PC-3 (cell line): Measurements from ENCODE around the gene NEDD9. TPM values are rescaled to one million over a fixed set of nuclear protein-coding genes. Genes with fewer than 3 reads are reported as not detected.

Source experiments
- ATAC-seq: fragments of 200-7000 bp; cut with Tn5 transposase; 2 replicates; pipeline ENCODE4 v1.9.1; 2020; ENCODE audit warnings: mild to moderate bottlenecking, moderate library complexity
- BruUV-seq: library from RNA; stranded (reverse); fragments of 400-500 nt; replicated peaks from 2 replicates; lab custom pipeline; 2021; lab: Mats Ljungman, UMichigan
- CTCF ChIA-PET: fragments of 300-600 bp; sonication (Branson Sonifier 250); formaldehyde crosslinking; loops from one replicate; lab custom pipeline; 2022; ENCODE audit warnings: antibody characterized with exemption; lab: Charles Lee
- POLR2A ChIA-PET: fragments of 300-600 bp; sonication (Branson Sonifier 250); formaldehyde crosslinking; loops from one replicate; lab custom pipeline; 2022; ENCODE audit warnings: antibody characterized with exemption; ENCODE audit not compliant: unreplicated experiment; lab: Charles Lee
- DNase-seq: peaks from one replicate; pipeline ENCODE4 v3.0.0-alpha.2; 2015
- H2AFZ ChIP-seq: fragments of 300-600 bp; sonication (generic); 2 replicates; pipeline ENCODE4 v1.6.0; 2016; ENCODE audit warnings: antibody characterized with exemption, low read length
- H3F3A ChIP-seq: fragments of 300-600 bp; sonication (generic); one replicate; pipeline ENCODE4 v1.6.0; 2017; ENCODE audit warnings: antibody characterized with exemption, low read length, control low read depth, mild to moderate bottlenecking; ENCODE audit not compliant: unreplicated experiment
- H3K27ac ChIP-seq: fragments of 300-600 bp; sonication (generic); 2 replicates; pipeline ENCODE4 v1.5.1; 2016; ENCODE audit warnings: mild to moderate bottlenecking, low read length
- H3K27me3 ChIP-seq: fragments of 300-600 bp; sonication (generic); 2 replicates; pipeline ENCODE4 v1.6.1; 2016; ENCODE audit warnings: low read length, mixed read lengths
- H3K36me3 ChIP-seq: fragments of 300-600 bp; sonication (generic); 2 replicates; pipeline ENCODE4 v1.6.1; 2016; ENCODE audit warnings: low read depth, mixed run types, low read length, mixed read lengths
- H3K4me1 ChIP-seq: fragments of 300-600 bp; sonication (generic); 2 replicates; pipeline ENCODE4 v1.5.1; 2016; ENCODE audit warnings: low read length; ENCODE audit not compliant: insufficient read depth
- H3K4me2 ChIP-seq: fragments of 300-600 bp; sonication (generic); 2 replicates; pipeline ENCODE4 v1.6.0; 2016; ENCODE audit warnings: low read length
- H3K4me3 ChIP-seq: fragments of 300-600 bp; sonication (generic); 2 replicates; pipeline ENCODE4 v1.5.1; 2016; ENCODE audit warnings: mild to moderate bottlenecking, low read length, mixed read lengths
- H3K79me2 ChIP-seq: fragments of 300-600 bp; sonication (generic); 2 replicates; pipeline ENCODE4 v1.6.1; 2017; ENCODE audit warnings: low read length, mixed read lengths
- H3K9ac ChIP-seq: fragments of 300-600 bp; sonication (generic); 2 replicates; pipeline ENCODE4 v1.6.0; 2016; ENCODE audit warnings: mild to moderate bottlenecking, low read length
- H3K9me2 ChIP-seq: fragments of 300-600 bp; sonication (generic); replicated peaks from 2 replicates; pipeline ENCODE4 v1.6.1; 2016; ENCODE audit warnings: mixed run types, low read length, mixed read lengths
- H3K9me3 ChIP-seq: fragments of 300-600 bp; sonication (generic); 2 replicates; pipeline ENCODE4 v1.6.1; 2016; ENCODE audit warnings: low read length, mixed read lengths
- H4K20me1 ChIP-seq: fragments of 300-600 bp; sonication (generic); 2 replicates; pipeline ENCODE4 v1.6.1; 2016; ENCODE audit warnings: low read length, mixed read lengths
- CTCF ChIP-seq: fragments of 300-600 bp; sonication (generic); conservative IDR thresholded peaks from 2 replicates; pipeline ENCODE4 v1.5.1; 2017; ENCODE audit warnings: antibody characterized with exemption, low read depth, mild to moderate bottlenecking, low read length
- EZH2 ChIP-seq: fragments of 300-600 bp; sonication (generic); IDR thresholded peaks from one replicate; pipeline ENCODE4 v1.6.1; 2017; ENCODE audit warnings: antibody characterized with exemption, mild to moderate bottlenecking, low read length; ENCODE audit not compliant: unreplicated experiment
- EZH2phosphoT487 ChIP-seq: fragments of 300-600 bp; sonication (generic); IDR thresholded peaks from 2 replicates; pipeline ENCODE4 v1.6.1; 2018; ENCODE audit warnings: mild to moderate bottlenecking, antibody characterized with exemption, low read length, borderline replicate concordance
- intact Hi-C: fragments of 100-400 bp; cut with micrococcal nuclease; formaldehyde crosslinking; loops from 2 replicates; pipeline ENCODE4 v1.9.0; 2023
- total RNA-seq: library from RNA; depleted of rRNA; stranded (reverse); fragments of >200 nt; gene quantifications from 2 replicates; pipeline ENCODE4 v1.2.3, GENCODE V29; 2014

NEDD9 gene
- total RNA-seq, 1 experiment from 2014 or later = 12.1 TPM

DNA sequence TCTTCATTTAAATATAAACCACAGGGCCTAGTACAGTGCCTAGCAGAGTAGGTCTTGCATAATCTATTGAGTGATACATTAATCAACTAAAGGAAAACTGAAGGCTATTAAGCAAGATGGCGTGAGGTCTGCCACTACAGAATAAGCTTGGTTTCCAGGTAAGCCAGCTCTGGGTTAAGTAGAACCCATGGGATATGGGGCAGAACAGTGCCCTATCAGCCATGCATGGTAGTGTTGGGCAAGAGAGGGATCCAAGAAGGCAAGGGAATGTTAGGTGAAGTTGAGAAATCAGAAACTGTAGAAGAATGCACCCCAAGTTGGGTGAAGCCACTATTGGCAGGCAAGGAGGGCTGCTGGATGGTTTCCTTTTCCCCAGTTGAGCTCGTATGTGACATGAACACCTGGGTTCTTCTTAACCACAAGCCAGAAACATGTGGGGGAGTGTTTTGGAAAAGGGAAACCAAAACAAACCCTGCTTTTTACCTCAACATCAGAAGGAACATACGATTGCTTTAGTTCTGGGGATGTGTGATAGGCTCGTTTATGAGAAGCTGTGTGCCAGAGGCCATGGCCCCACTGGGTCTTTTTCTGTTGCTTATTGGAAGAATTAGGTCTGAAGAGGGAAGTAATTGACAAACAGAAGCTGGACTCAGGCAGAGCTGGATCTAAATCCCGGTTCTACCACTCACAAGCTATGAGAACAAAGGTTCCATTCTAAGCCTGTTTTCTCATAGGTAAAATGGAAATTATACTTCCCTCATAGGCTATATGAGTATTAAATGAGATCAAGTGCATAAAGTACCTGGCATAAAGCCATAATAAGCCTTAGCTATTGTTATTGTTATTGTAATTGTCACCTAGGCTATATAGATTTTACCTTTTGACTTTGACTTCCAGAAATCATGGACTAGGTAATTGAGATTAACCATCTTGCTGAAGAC, 33.5 kb downstream of the NEDD9 start:
- POLR2A ChIA-PET = interaction anchor here (0.7 kb wide), 1 partner anchor 14 kb away, joined by 3 read pairs; no protein-coding TSS in a partner anchor
- BruUV-seq = no TSS peak
- Histone ChIP-seq H3K9me3 (no peaks in the 10 kb centered on the region), H3K9me2 (no peaks in the 10 kb centered on the region), H3K79me2 (no peaks in the 10 kb centered on the region), H2AFZ (no peak overlapping the region), H4K20me1 (no peaks in the 10 kb centered on the region), H3F3A (no peaks in the 10 kb centered on the region), H3K27me3 (no peaks in the 10 kb centered on the region), H3K4me2 (no peak overlapping the region), H3K9ac (no peak overlapping the region), H3K27ac (no peak overlapping the region), H3K4me3 (no peak overlapping the region), H3K36me3 (0 out of 2 replicates have a peak, but pooled peaks cover 2% of the 10 kb centered on the region), H3K4me1 (peaks cover 8% of the 10 kb centered on the region)
- intact Hi-C loops = no loop called here
- TF ChIP-seq CTCF (no peak), EZH2phosphoT487 (no peak), EZH2 (no peak)
- CTCF ChIA-PET = no interaction called here
- DNase-seq (no peak), ATAC-seq (no peak)

- no peak overlapping the region for H3K9ac ChIP-seq
- H3F3A ChIP-seq = no peaks in the 10 kb centered on the region
- ChIA-PET CTCF (no interaction called here), POLR2A (no interaction called here)
- H3K9me2 ChIP-seq = no peaks in the 10 kb centered on the region
- H3K4me3 ChIP-seq = no peak overlapping the region
- ATAC-seq (no peak), DNase-seq (no peak)
- H3K36me3 ChIP-seq = 0 out of 2 replicates have a peak, but pooled peaks cover 2% of the 10 kb centered on the region
- BruUV-seq = no TSS peak
- H3K4me1 ChIP-seq = peaks cover 8% of the 10 kb centered on the region
- H3K4me2 ChIP-seq = no peak overlapping the region
- H3K9me3 ChIP-seq = no peaks in the 10 kb centered on the region
- no peaks in the 10 kb centered on the region for H3K27me3 ChIP-seq
- no peak overlapping the region for H2AFZ ChIP-seq
- intact Hi-C loops = no loop called here
- no peaks in the 10 kb centered on the region for H3K79me2 ChIP-seq
- TF ChIP-seq CTCF (no peak), EZH2phosphoT487 (no peak), EZH2 (no peak)
- H4K20me1 ChIP-seq = no peaks in the 10 kb centered on the region
- H3K27ac ChIP-seq = no peak overlapping the region
Observed at GRCh38 chr6:11197850-11198249, 34.6 kb downstream of the NEDD9 start.

- ChIA-PET POLR2A (no interaction called here), CTCF (no interaction called here)
- H3K9me2 ChIP-seq = no peaks in the 10 kb centered on the region
- BruUV-seq = no TSS peak
- no peak overlapping the region for H3K4me2 ChIP-seq
- intact Hi-C loops = no loop called here
- H3F3A ChIP-seq = no peaks in the 10 kb centered on the region
- TF ChIP-seq EZH2phosphoT487 (no peak), EZH2 (no peak), CTCF (no peak)
- no peaks in the 10 kb centered on the region for H4K20me1 ChIP-seq
- no peak overlapping the region for H3K9ac ChIP-seq
- 0 out of 2 replicates have a peak, but pooled peaks cover 2% of the 10 kb centered on the region for H3K36me3 ChIP-seq
- H3K27ac ChIP-seq = no peak overlapping the region
- DNase-seq (no peak), ATAC-seq (no peak)
- H3K4me3 ChIP-seq = no peak overlapping the region
- peaks cover 8% of the 10 kb centered on the region for H3K4me1 ChIP-seq
- H3K9me3 ChIP-seq = no peaks in the 10 kb centered on the region
- H2AFZ ChIP-seq = no peak overlapping the region
- no peaks in the 10 kb centered on the region for H3K27me3 ChIP-seq
- no peaks in the 10 kb centered on the region for H3K79me2 ChIP-seq
Observed at GRCh38 chr6:11197175-11197536, 35.3 kb downstream of the NEDD9 start.
